B cell (primary cell): Measurements from ENCODE around the gene PRELID3B. TPM values are rescaled to one million over a fixed set of nuclear protein-coding genes. Genes with fewer than 3 reads are reported as not detected.

Experiments used
- ATAC-seq: fragments of 200-7000 bp; cut with Tn5 transposase; one replicate; pipeline ENCODE4 v1.10.0; 2021; ENCODE audit warnings: low read depth, mild to moderate bottlenecking, moderate number of reproducible peaks, moderate library complexity
- CTCF ChIA-PET: fragments of 350-600 bp; sonication (Branson Sonifier 250); formaldehyde crosslinking; loops from one replicate; lab custom pipeline; 2021; ENCODE audit warnings: antibody characterized with exemption, inconsistent platforms; lab: Charles Lee
- POLR2A ChIA-PET: fragments of 350-600 bp; sonication (Branson Sonifier 250); formaldehyde crosslinking; loops from one replicate; lab custom pipeline; 2021; ENCODE audit warnings: antibody characterized with exemption; lab: Charles Lee
- DNase-seq: peaks from one replicate; pipeline ENCODE4 v3.0.0; 2013
- H2AFZ ChIP-seq: 2 replicates; pipeline ENCODE4 v1.6.1; 2012; ENCODE audit warnings: mild to moderate bottlenecking, low read depth, low read length; ENCODE audit not compliant: insufficient read depth, poor library complexity, severe bottlenecking
- H3K27ac ChIP-seq, 2 donors: 1 replicate in 1 of 2; 2 replicates in 1 of 2; pipeline ENCODE4 v1.5.1; 2012 to 2013; ENCODE audit warnings: low read length in 2 of 2, mild to moderate bottlenecking in 2 of 2, moderate library complexity in 1 of 2
- H3K27me3 ChIP-seq, 4 experiments: fragments of 200-600 bp in 1 of 4; sonication (generic) in 1 of 4; replicated peaks in 1 of 4; 1 replicate in 2 of 4; 2 replicates in 2 of 4; pipeline versions ENCODE4 v1.6.1 to v1.7.0; 2013 to 2016; ENCODE audit warnings: low read length in 3 of 4, mild to moderate bottlenecking in 2 of 4, mixed read lengths in 1 of 4, moderate library complexity in 1 of 4; ENCODE audit not compliant: insufficient read depth in 4 of 4, control insufficient read depth in 3 of 4; ENCODE audit errors: control extremely low read depth in 1 of 4
- H3K36me3 ChIP-seq, 2 experiments: replicated peaks in 1 of 2; 1 replicate in 1 of 2; 2 replicates in 1 of 2; pipeline versions ENCODE4 v1.6.1 to v1.7.1; 2013; ENCODE audit warnings: low read length in 1 of 2; ENCODE audit not compliant: insufficient read depth in 2 of 2, control insufficient read depth in 1 of 2; ENCODE audit errors: control extremely low read depth in 1 of 2, extremely low read depth in 1 of 2
- H3K4me1 ChIP-seq, 2 donors: fragments of 200-600 bp in 1 of 2; sonication (generic) in 1 of 2; 1 replicate in 1 of 2; 2 replicates in 1 of 2; pipeline versions ENCODE4 v1.5.1 to v1.6.1; 2013 to 2017; ENCODE audit warnings: low read length in 2 of 2; ENCODE audit not compliant: control insufficient read depth in 2 of 2, insufficient read depth in 2 of 2
- H3K4me2 ChIP-seq: replicated peaks from 2 replicates; pipeline ENCODE3; 2012; ENCODE audit warnings: mild to moderate bottlenecking, low read depth, low read length; ENCODE audit not compliant: poor library complexity, severe bottlenecking
- H3K4me3 ChIP-seq, 5 experiments: fragments of 200-600 bp in 1 of 5; sonication (generic) in 1 of 5; 1 replicate in 3 of 5; 2 replicates in 2 of 5; pipeline versions ENCODE4 v1.5.1 to v1.7.0; 2011 to 2016; ENCODE audit warnings: low read length in 4 of 5, mild to moderate bottlenecking in 4 of 5, low read depth in 2 of 5, control low read depth in 1 of 5, moderate library complexity in 1 of 5; ENCODE audit not compliant: insufficient read depth in 1 of 5; ENCODE audit errors: control extremely low read depth in 1 of 5, extremely low read depth in 1 of 5
- H3K79me2 ChIP-seq: fragments of 200-600 bp; sonication (generic); one replicate; pipeline ENCODE4 v1.6.0; 2016; ENCODE audit warnings: low read length; ENCODE audit not compliant: control insufficient read depth, insufficient read depth
- H3K9ac ChIP-seq: fragments of 200-600 bp; sonication (generic); 2 replicates; pipeline ENCODE4 v1.6.1; 2017; ENCODE audit warnings: mild to moderate bottlenecking, low read length, moderate library complexity
- H3K9me3 ChIP-seq, 3 donors: one replicate each; pipeline versions ENCODE4 v1.6.1 to v1.7.1; 2013; ENCODE audit warnings: low read length in 2 of 3; ENCODE audit not compliant: control insufficient read depth in 2 of 3, insufficient read depth in 1 of 3; ENCODE audit errors: control extremely low read depth in 1 of 3
- H4K20me1 ChIP-seq: 2 replicates; pipeline ENCODE4 v1.6.0; 2012; ENCODE audit warnings: mild to moderate bottlenecking, low read length; ENCODE audit not compliant: insufficient read depth, control insufficient read depth, poor library complexity, severe bottlenecking
- H3K27ac Mint-ChIP-seq: one replicate; pipeline ENCODE4 v1.8.0; 2021; ENCODE audit warnings: mixed read lengths
- H3K27me3 Mint-ChIP-seq: one replicate; pipeline ENCODE4 v1.8.0; 2021; ENCODE audit warnings: mixed read lengths
- H3K4me1 Mint-ChIP-seq: one replicate; pipeline ENCODE4 v1.8.0; 2021; ENCODE audit warnings: mixed read lengths
- H3K4me3 Mint-ChIP-seq: one replicate; pipeline ENCODE4 v1.8.0; 2021; ENCODE audit warnings: mixed read lengths
- H3K9me3 Mint-ChIP-seq: one replicate; pipeline ENCODE4 v1.8.0; 2022; ENCODE audit warnings: mixed read lengths; ENCODE audit not compliant: insufficient read depth
- EZH2 ChIP-seq: IDR thresholded peaks from 2 replicates; pipeline ENCODE4 v1.6.1; 2012; ENCODE audit warnings: borderline replicate concordance, low read depth, mild to moderate bottlenecking, moderate library complexity, low read length; ENCODE audit not compliant: insufficient read depth, poor library complexity, severe bottlenecking
- WGBS: methylation state at CpG from one replicate; pipeline ENCODE4 v1.1.5; 2013; ENCODE audit warnings: missing lambda C conversion rate; ENCODE audit not compliant: insufficient coverage; 5-methylcytosine and 5-hydroxymethylcytosine counted together
- intact Hi-C: fragments of 100-400 bp; cut with micrococcal nuclease; formaldehyde crosslinking; loops from one replicate; pipeline ENCODE4 v1.10.0; 2022
- polyA plus RNA-seq: library from polyadenylated mRNA; depleted of rRNA; stranded (reverse); fragments of >200 nt; gene quantifications from 2 replicates; pipeline ENCODE4 v1.2.3, GENCODE V29; 2012
- total RNA-seq, 2 donors: library from RNA; stranded (reverse); fragments of 120-200 nt in 1 of 2; gene quantifications; 1 replicate in 1 of 2; 2 replicates in 1 of 2; pipeline versions ENCODE4 v1.2.3 to v1.2.4, GENCODE V29; 2013 to 2022
- TF ChIP-seq, protein P1 (sequence below): fragments of 200-600 bp; IDR thresholded peaks from one replicate; pipeline ENCODE4 v1.8.0; 2022; ENCODE audit warnings: antibody characterized with exemption, mild to moderate bottlenecking

The PRELID3B gene
- total and polyA plus RNA-seq, 2 donors (not counting 1 experiment from before 2014, with no cell fraction given) = 24.1 to 46.8 TPM

DNA sequence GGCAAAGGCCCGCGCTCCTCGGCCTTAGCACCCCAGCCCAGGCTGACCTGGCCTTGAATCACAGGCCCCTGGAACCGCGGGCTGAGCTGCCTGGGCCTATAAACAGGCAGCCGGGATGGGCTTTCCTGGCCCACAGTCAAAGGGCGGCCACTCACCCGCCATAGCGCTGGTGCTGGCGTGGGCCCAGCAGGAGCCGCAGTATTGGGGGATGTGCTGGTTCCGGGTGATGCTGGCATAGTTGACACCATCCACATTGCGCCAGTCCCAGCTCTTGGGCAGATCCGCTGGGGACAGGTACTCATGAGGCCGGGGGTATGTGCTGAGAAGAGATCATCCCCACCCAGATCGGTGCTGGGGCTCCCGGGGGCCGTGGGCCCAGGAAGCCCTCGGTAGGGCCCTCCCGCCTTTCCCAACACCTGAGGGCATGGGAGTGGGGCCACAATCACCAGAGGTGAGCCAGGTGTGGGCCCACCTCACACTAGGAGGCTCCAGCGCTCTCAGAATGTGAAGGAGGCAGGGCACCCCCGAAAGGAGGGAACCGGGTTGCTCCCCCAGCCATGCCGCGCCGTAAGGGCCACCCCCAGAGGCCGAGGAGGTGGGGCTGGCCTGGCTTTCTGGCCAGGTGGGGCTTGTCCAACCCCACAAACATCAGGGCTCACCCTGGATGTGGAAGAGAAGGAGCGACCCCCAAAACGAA, 36.3 kb downstream of the PRELID3B start:
- no peaks in the 10 kb centered on the region for H3K27me3 Mint-ChIP-seq
- peak overlapping the region; percentile 99 for H3K27ac Mint-ChIP-seq
- 36% methylated on average over 27 of the region's 29 CpGs for whole genome bisulfite sequencing
- H3K4me2 ChIP-seq = peak overlapping the region; percentile 86
- peaks cover 49 to 72% of the 10 kb centered on the region in 2 donors for H3K4me1 ChIP-seq
- CTCF ChIA-PET = interaction anchor here (1.6 to 2.9 kb wide), 3 partner anchors 25 to 201 kb away, joined by 5 to 19 read pairs (median 6); partner anchors contain the start of genes ATP5F1E and NELFCD
- peak overlapping the region; percentile 77 to 91 (median 88) for H3K4me3 ChIP-seq
- H3K4me1 Mint-ChIP-seq = peaks cover 72% of the 10 kb centered on the region
- POLR2A ChIA-PET = interaction anchor here (1.0 to 3.1 kb wide), 3 partner anchors 10 to 1386 kb away, joined by 3 to 30 read pairs (median 8); partner anchors contain the start of gene ATP5F1E
- peaks cover 43% of the 10 kb centered on the region for H4K20me1 ChIP-seq
- H3K36me3 ChIP-seq = peaks cover 0 to 28% of the 10 kb centered on the region in 2 experiments
- DNase-seq (peak; percentile 41), ATAC-seq (no peak)
- H3K9ac ChIP-seq = peak overlapping the region; percentile 80
- peaks cover 62% of the 10 kb centered on the region for H3K79me2 ChIP-seq
- H3K27ac ChIP-seq = peak overlapping the region; percentile 97
- no peaks in the 10 kb centered on the region for H3K27me3 ChIP-seq
- intact Hi-C loops = loop anchor here (5.0 to 10.0 kb wide), 3 partner anchors 1322 to 1612 kb away; partner anchors contain the start of gene RBM38
- no peaks in the 10 kb centered on the region for H3K9me3 Mint-ChIP-seq
- peaks cover 0 to 6% (median 0%) of the 10 kb centered on the region in 3 donors for H3K9me3 ChIP-seq
- H3K4me3 Mint-ChIP-seq = peak overlapping the region; percentile 96
- TF ChIP-seq EZH2 = no peak
- TF ChIP-seq, protein P1, sequence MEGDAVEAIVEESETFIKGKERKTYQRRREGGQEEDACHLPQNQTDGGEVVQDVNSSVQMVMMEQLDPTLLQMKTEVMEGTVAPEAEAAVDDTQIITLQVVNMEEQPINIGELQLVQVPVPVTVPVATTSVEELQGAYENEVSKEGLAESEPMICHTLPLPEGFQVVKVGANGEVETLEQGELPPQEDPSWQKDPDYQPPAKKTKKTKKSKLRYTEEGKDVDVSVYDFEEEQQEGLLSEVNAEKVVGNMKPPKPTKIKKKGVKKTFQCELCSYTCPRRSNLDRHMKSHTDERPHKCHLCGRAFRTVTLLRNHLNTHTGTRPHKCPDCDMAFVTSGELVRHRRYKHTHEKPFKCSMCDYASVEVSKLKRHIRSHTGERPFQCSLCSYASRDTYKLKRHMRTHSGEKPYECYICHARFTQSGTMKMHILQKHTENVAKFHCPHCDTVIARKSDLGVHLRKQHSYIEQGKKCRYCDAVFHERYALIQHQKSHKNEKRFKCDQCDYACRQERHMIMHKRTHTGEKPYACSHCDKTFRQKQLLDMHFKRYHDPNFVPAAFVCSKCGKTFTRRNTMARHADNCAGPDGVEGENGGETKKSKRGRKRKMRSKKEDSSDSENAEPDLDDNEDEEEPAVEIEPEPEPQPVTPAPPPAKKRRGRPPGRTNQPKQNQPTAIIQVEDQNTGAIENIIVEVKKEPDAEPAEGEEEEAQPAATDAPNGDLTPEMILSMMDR = no peak
- H2AFZ ChIP-seq = peak overlapping the region; percentile 64
